Thoracic aorta (tissue), 2 donors: ENCODE data around the gene TENM3. TPM values are rescaled to one million over a fixed set of nuclear protein-coding genes. Genes with fewer than 3 reads are reported as not detected.
"Not testable (repeated sequence)": the region's sequence is repeated elsewhere in the genome, so short reads cannot be mapped to it uniquely, and the experiment has no call there.

Experiments used
- ATAC-seq: fragments of 150-250 bp; one replicate; pipeline ENCODE4 v1.8.0; 2017; ENCODE audit warnings: low read depth; ENCODE audit not compliant: insufficient number of reproducible peaks, low FRiP score
- DNase-seq: peaks from one replicate; pipeline ENCODE4 v3.0.0-alpha.2; 2020; ENCODE audit warnings: low spot score
- H3K27ac ChIP-seq, 2 donors: fragments of 200-600 bp; sonication (generic); 1 replicate in 1 of 2; 2 replicates in 1 of 2; pipeline ENCODE4 v1.5.1; 2016; ENCODE audit warnings: mild to moderate bottlenecking in 2 of 2, moderate library complexity in 2 of 2
- H3K27me3 ChIP-seq: fragments of 200-600 bp; sonication (generic); replicated peaks from 2 replicates; pipeline ENCODE4 v1.6.0; 2016; ENCODE audit warnings: mild to moderate bottlenecking; ENCODE audit not compliant: insufficient read depth
- H3K36me3 ChIP-seq: fragments of 200-600 bp; sonication (generic); one replicate; pipeline ENCODE4 v1.5.1; 2016
- H3K4me1 ChIP-seq, 2 donors: fragments of 200-600 bp; sonication (generic); 1 replicate in 1 of 2; 2 replicates in 1 of 2; pipeline versions ENCODE4 v1.5.1 to v1.6.0; 2016; ENCODE audit warnings: low read depth in 2 of 2, mild to moderate bottlenecking in 1 of 2; ENCODE audit not compliant: control insufficient read depth in 1 of 2
- H3K4me3 ChIP-seq: fragments of 200-600 bp; sonication (generic); 2 replicates; pipeline ENCODE4 v1.5.1; 2016; ENCODE audit warnings: mild to moderate bottlenecking
- H3K9me3 ChIP-seq: fragments of 200-600 bp; sonication (generic); 2 replicates; pipeline ENCODE4 v1.5.1; 2016
- CTCF ChIP-seq: fragments of 200-600 bp; sonication (generic); IDR thresholded peaks from one replicate; pipeline ENCODE4 v1.5.1; 2019; ENCODE audit warnings: antibody characterized with exemption
- total RNA-seq, 2 donors: library from RNA; depleted of rRNA; stranded (reverse); fragments of >200 nt; gene quantifications; one replicate each; pipeline versions ENCODE4 v1.1.0 to v1.2.3, GENCODE V29; 2016

TENM3 gene
- total RNA-seq, 2 donors from 2014 or later, result 0.68 to 8.0 TPM

- no peak for TF ChIP-seq CTCF
- Histone ChIP-seq H3K27me3 (no peaks in the 10 kb centered on the region), H3K9me3 (no peaks in the 10 kb centered on the region), H3K4me1 (no peaks in the 10 kb centered on the region), H3K27ac (no peak overlapping the region), H3K4me3 (no peak overlapping the region), H3K36me3 (no peaks in the 10 kb centered on the region)
- no peak for ATAC-seq
- no peak for DNase-seq
These were observed 4.8 kb upstream of the TENM3 start for GRCh38 chr4:182238355-182238931.

GRCh38 chr4:182240161-182241130, 2.8 kb upstream of the TENM3 start:
- H3K27ac ChIP-seq, result no peak overlapping the region
- no peak for DNase-seq
- no peak overlapping the region for H3K4me3 ChIP-seq
- H3K27me3 ChIP-seq, result no peaks in the 10 kb centered on the region
- no peaks in the 10 kb centered on the region for H3K9me3 ChIP-seq
- TF ChIP-seq CTCF, result no peak
- H3K36me3 ChIP-seq, result no peaks in the 10 kb centered on the region
- ATAC-seq, result no peak
- H3K4me1 ChIP-seq, result no peaks in the 10 kb centered on the region

- not testable (repeated sequence) for H3K4me3 ChIP-seq, DNase-seq, H3K27me3 ChIP-seq, H3K9me3 ChIP-seq, H3K4me1 ChIP-seq, H3K27ac ChIP-seq, ATAC-seq, H3K36me3 ChIP-seq
These were observed 942 bp upstream of the TENM3 start for GRCh38 chr4:182242260-182242659.

- Histone ChIP-seq H3K4me1 (no peaks in the 10 kb centered on the region), H3K36me3 (no peaks in the 10 kb centered on the region), H3K27ac (no peak overlapping the region), H3K27me3 (no peaks in the 10 kb centered on the region), H3K4me3 (no peak overlapping the region), H3K9me3 (no peaks in the 10 kb centered on the region)
- ATAC-seq (no peak), DNase-seq (no peak)
- no peak for TF ChIP-seq CTCF
These were observed 415 bp upstream of the TENM3 start for GRCh38 chr4:182242787-182243186.

- no peaks in the 10 kb centered on the region for H3K27me3 ChIP-seq
- DNase-seq, result no peak
- H3K27ac ChIP-seq, result no peak overlapping the region
- TF ChIP-seq CTCF, result no peak
- no peak for ATAC-seq
- H3K9me3 ChIP-seq, result no peaks in the 10 kb centered on the region
- H3K36me3 ChIP-seq, result no peaks in the 10 kb centered on the region
- H3K4me3 ChIP-seq, result no peak overlapping the region
- no peaks in the 10 kb centered on the region for H3K4me1 ChIP-seq
These were observed 1.8 kb downstream of the TENM3 start for GRCh38 chr4:182245041-182245440.
